Neural crest cell (in vitro differentiated cells): Measurements from ENCODE around the gene NUP42. TPM values are rescaled to one million over a fixed set of nuclear protein-coding genes. Genes with fewer than 3 reads are reported as not detected.

Source experiments
- DNase-seq: peaks from one replicate; pipeline ENCODE4 v3.0.0; 2021; ENCODE audit warnings: low read depth, mixed read lengths, low spot score
- H3K27ac Mint-ChIP-seq: one replicate; pipeline ENCODE4 v1.8.0; 2021; ENCODE audit warnings: mild to moderate bottlenecking, mixed read lengths; ENCODE audit not compliant: unreplicated experiment
- H3K27me3 Mint-ChIP-seq: 2 replicates; pipeline ENCODE4 v1.8.0; 2021; ENCODE audit warnings: low read depth, mild to moderate bottlenecking, mixed read lengths
- H3K36me3 Mint-ChIP-seq: 2 replicates; pipeline ENCODE4 v1.8.0; 2021; ENCODE audit warnings: low read depth, mild to moderate bottlenecking, mixed read lengths
- H3K4me1 Mint-ChIP-seq: 2 replicates; pipeline ENCODE4 v1.8.0; 2021; ENCODE audit warnings: mixed read lengths
- H3K4me3 Mint-ChIP-seq: one replicate; pipeline ENCODE4 v1.8.0; 2021; ENCODE audit warnings: mild to moderate bottlenecking, mixed read lengths
- H3K9me3 Mint-ChIP-seq: 2 replicates; pipeline ENCODE4 v1.8.0; 2021; ENCODE audit warnings: mixed read lengths
- total RNA-seq: library from RNA; stranded (reverse); gene quantifications from 2 replicates; pipeline ENCODE4 v1.2.1, GENCODE V29; 2021
- TF ChIP-seq, protein P1 (sequence below): fragments of 200-600 bp; sonication (generic); conservative IDR thresholded peaks from 2 replicates; pipeline ENCODE4 v1.5.0; 2021; ENCODE audit warnings: antibody characterized with exemption, mild to moderate bottlenecking

The NUP42 gene
- total RNA-seq, 1 donor from 2014 or later, result 50.3 TPM

DNA sequence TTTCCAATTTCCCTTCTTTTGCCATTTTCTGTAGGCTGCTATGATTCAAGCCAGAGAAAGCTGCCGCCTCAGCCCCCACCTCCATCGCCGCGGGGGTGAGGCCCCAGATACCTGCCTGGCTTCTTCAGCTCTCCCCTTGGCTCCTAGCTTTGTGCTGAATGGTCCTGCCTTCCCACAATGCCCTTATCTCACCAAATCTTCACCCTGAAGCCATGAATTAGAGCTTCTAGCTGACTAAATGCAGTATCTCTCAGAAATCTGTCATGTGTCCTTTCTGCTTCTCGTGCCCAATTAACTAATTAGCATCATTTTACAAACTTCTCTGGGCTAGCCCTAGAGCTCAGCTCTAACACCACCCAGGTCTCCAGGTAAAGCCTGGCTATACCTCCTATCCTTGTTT is 32.6 kb downstream of the NUP42 start:
- TF ChIP-seq, protein P1, sequence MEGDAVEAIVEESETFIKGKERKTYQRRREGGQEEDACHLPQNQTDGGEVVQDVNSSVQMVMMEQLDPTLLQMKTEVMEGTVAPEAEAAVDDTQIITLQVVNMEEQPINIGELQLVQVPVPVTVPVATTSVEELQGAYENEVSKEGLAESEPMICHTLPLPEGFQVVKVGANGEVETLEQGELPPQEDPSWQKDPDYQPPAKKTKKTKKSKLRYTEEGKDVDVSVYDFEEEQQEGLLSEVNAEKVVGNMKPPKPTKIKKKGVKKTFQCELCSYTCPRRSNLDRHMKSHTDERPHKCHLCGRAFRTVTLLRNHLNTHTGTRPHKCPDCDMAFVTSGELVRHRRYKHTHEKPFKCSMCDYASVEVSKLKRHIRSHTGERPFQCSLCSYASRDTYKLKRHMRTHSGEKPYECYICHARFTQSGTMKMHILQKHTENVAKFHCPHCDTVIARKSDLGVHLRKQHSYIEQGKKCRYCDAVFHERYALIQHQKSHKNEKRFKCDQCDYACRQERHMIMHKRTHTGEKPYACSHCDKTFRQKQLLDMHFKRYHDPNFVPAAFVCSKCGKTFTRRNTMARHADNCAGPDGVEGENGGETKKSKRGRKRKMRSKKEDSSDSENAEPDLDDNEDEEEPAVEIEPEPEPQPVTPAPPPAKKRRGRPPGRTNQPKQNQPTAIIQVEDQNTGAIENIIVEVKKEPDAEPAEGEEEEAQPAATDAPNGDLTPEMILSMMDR, result no peak
- no peaks in the 10 kb centered on the region for H3K36me3 Mint-ChIP-seq
- H3K27me3 Mint-ChIP-seq, result no peaks in the 10 kb centered on the region
- H3K4me3 Mint-ChIP-seq, result no peak overlapping the region
- no peaks in the 10 kb centered on the region for H3K9me3 Mint-ChIP-seq
- no peak overlapping the region for H3K27ac Mint-ChIP-seq
- H3K4me1 Mint-ChIP-seq, result no peaks in the 10 kb centered on the region
- no peak for DNase-seq

GRCh38 chr7:23214938-23215337 is 33.1 kb downstream of the NUP42 start:
- Mint-ChIP-seq H3K27ac (no peak overlapping the region), H3K36me3 (no peaks in the 10 kb centered on the region), H3K4me3 (no peak overlapping the region), H3K27me3 (no peaks in the 10 kb centered on the region), H3K4me1 (no peaks in the 10 kb centered on the region), H3K9me3 (no peaks in the 10 kb centered on the region)
- DNase-seq, result no peak
- TF ChIP-seq, protein P1, result no peak

DNA sequence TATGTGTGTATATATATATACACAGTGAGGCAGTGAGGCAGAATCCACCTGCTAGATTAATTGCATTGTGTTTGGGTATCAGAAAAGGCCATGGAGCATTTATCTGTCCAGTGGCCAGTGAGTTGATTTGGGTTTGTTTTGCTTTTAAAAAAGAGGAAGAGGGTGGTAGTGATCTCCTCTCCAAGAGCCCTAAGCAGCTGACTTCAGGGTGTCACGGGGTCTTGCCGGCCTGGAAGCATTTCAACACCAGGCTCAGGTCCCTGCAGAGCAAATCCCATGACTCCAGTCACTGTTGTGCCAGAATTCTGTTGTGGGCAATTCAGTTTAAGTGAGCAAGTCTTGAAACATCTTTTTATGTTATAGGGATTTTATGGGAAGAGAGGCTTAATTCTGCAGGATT is 34.2 kb downstream of the NUP42 start:
- TF ChIP-seq, protein P1, result no peak
- no peaks in the 10 kb centered on the region for H3K9me3 Mint-ChIP-seq
- DNase-seq, result no peak

DNA sequence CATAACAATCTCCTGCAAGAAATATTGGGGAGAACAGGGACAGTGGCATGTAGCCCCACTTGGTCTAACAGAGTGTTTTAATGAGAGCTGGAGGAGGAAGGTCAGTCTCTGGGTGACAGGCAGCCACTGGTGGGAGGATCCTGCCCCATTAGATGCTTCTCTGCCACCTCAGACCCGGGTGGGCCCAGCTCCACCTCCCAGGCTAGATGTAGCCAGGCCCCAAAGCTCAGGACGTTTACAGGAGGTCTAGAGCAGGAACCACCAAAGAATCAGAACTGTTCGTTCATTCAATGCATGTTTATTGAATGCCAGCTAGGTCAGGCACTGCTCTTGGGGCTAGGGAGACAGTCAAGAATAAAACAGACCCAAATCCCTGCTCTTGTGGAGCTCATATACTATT is 36.3 kb downstream of the NUP42 start:
- Mint-ChIP-seq H3K27me3 (no peaks in the 10 kb centered on the region), H3K36me3 (no peaks in the 10 kb centered on the region), H3K27ac (no peak overlapping the region), H3K9me3 (no peaks in the 10 kb centered on the region), H3K4me3 (no peak overlapping the region), H3K4me1 (peaks cover 5% of the 10 kb centered on the region)
- DNase-seq, result no peak
- TF ChIP-seq, protein P1, result no peak

More for the DNA sequence above, 34.2 kb downstream of the NUP42 start:
- H3K27ac Mint-ChIP-seq, result no peak overlapping the region
- H3K27me3 Mint-ChIP-seq, result no peaks in the 10 kb centered on the region
- no peak overlapping the region for H3K4me3 Mint-ChIP-seq
- H3K36me3 Mint-ChIP-seq, result no peaks in the 10 kb centered on the region
- no peaks in the 10 kb centered on the region for H3K4me1 Mint-ChIP-seq

DNA sequence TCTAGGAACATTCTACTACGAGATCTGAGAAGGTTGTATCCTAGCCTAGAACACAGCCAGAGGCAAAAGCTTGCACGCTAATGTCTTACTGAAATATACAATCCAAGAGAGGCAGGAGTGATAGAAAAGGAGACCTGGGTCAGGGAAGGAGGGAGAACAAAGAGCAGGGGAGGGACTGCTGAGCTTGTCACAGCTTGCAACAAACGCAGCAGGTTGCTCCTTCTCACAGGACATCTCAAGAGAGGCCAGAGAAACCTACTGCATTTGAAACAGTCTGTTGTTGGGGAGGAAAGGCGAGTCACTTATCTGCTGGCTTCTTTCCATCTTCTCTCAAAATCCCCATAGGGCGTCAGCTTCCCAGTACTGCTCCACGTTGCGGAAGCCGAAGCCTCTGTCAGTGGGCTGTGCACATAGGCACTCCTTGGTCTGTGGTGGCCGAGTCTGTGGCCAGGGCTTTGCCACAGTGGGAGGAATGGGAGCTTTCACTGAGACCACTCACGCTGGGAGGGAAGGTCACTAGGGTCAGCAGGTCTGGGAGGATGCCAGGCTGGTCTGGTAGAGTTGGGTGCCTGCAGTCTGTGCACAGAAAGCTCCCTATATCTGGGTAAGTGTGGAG is 39.0 kb downstream of the NUP42 start:
- peaks cover 5% of the 10 kb centered on the region for H3K4me1 Mint-ChIP-seq
- H3K4me3 Mint-ChIP-seq, result no peak overlapping the region
- H3K27ac Mint-ChIP-seq, result peak overlapping the region; percentile 2
- no peaks in the 10 kb centered on the region for H3K27me3 Mint-ChIP-seq
- TF ChIP-seq, protein P1, result no peak
- no peaks in the 10 kb centered on the region for H3K36me3 Mint-ChIP-seq
- DNase-seq, result no peak
- peaks cover 3% of the 10 kb centered on the region for H3K9me3 Mint-ChIP-seq
